ENCODE measurements around the gene MASP2. TPM values are rescaled to one million over a fixed set of nuclear protein-coding genes. Genes with fewer than 3 reads are reported as not detected.
"Not testable (repeated sequence)": the region's sequence is repeated elsewhere in the genome, so short reads cannot be mapped to it uniquely, and the experiment has no call there.

Gene MASP2
- total RNA-seq, 1 donor from 2014 or later = not detected

- no peak for DNase-seq (ENCODE audit: low spot score)
Measured at GRCh38 chr1:11058595-11059154, 11.6 kb upstream of the MASP2 start.

GRCh38 chr1:11058026-11058425, 11.0 kb upstream of the MASP2 start:
- no peak for DNase-seq (ENCODE audit: low spot score)

DNA sequence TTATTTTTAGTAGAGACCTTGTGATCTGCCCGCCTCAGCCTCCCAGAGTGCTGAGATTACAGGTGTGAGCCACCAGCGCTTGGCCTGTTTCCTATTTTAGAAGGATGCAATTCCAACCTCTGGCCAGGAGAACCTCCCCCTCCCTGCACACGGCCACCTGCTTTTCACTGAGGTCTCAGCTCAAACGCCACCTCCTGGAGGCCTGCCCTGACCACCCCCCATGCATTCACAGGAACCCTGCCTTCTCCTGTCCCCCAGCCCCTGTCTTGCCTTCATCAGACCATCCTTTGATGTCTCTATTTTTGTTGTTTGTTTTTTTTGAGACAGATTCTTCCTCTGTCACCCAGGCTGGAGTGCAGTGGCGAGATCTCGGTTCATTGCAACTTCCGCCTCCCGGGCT, 10.4 kb upstream of the MASP2 start:
- no peak for DNase-seq (ENCODE audit: low spot score)

DNA sequence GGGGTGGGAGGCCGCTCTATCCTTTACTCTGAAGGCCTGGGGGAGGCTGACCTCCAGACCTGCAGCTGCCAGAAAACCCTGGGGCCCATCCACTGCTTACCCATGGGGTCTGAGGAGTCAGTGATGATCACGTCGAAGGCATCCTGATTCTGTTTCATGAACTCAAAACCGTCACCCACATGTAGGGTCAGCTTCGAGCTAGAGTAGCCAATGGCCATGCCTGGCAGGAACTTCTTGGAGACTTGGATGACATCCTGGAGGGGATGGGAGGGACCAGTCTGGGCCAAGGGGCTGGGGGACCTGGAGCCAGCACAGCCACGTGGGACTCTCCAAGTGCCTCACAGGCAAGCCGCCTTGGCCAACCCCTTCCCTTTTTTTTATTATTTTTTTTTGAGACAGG, 9.5 kb upstream of the MASP2 start:
- DNase-seq (ENCODE audit: low spot score) = no peak

DNA sequence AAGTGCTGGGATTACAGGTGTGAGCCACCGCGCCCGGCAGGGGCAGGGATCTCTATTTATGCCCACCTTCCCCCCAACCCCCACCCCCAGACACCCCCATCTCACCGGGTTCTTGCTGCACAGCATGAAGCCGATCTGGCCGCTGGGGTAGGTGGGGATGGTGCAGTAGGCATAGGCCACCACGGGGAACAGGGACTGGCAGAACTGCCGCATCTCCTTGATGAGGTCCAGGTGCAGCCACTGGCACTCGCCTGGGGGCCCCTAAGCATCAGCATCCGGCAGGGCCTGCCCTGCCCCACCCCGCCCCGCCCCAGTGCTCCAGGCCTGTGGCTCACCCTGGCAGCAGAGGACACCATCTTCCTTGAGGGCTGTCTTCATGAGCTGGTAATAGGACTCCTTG, 8.6 kb upstream of the MASP2 start:
- no peak for DNase-seq (ENCODE audit: low spot score)

- DNase-seq (ENCODE audit: low spot score) = no peak
Measured at GRCh38 chr1:11054666-11055065, 7.6 kb upstream of the MASP2 start.

DNA sequence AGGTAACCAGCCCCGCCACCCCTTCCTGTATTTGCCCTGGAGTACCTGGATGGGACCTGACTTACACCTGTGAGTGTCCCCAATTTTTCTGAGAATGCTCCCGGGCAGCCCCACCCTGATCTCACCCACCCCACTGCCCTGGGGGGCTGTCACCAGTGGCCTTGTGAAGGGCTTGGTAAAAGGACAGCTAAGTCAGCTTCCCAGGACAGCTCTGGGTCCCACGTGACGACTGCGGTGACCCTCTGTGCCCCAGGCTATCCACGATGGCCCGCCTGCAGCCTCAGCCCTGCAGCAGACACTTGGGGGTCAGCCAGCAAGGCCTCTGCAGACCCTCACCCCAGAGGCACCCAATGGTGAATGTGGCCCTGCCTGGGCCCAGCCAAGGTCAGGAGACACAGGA, 7.1 kb upstream of the MASP2 start:
- DNase-seq (ENCODE audit: low spot score) = no peak

DNA sequence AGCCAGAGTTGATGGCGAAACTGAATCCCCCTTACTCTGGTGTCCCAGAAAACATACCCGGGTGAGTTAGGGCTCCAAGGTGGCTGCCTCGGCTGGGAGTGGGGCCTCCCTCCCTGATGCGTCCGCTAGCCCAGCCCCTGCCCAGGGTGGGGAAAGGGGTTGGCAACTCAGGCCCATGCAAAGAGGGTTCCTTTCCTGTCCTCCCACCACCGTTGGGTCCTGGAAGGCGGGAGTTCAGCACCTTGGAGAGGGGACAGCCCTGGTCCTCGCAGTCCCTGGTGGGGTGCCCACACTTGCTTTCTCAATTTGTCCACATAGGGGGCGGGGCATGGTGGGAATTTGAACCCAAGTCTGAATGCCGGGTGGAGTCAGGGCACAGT, 6.7 kb upstream of the MASP2 start:
- DNase-seq (ENCODE audit: low spot score) = no peak

- DNase-seq (ENCODE audit: low spot score) = no peak
Measured at GRCh38 chr1:11052839-11053757, 6.1 kb upstream of the MASP2 start.

- no peak for DNase-seq (ENCODE audit: low spot score)
Measured at GRCh38 chr1:11051781-11052511, 4.9 kb upstream of the MASP2 start.

GRCh38 chr1:11051121-11051520, 4.1 kb upstream of the MASP2 start:
- not testable (repeated sequence) for DNase-seq (ENCODE audit: low spot score)

DNA sequence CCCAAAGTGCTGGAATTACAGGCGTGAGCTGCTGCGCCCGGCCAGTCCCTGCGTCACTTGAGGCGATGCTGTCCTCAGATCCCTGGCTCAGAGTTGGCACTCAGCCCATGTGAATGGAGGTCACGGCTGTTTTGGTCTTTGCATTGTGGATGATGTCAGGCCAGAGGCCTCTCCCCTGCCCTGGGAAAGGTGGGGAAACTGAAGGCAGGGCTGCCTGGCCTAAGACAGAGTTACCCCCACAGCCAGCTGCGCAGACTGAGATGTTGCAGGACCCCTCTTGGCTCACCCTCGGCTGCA, 821 bp downstream of the MASP2 start:
- DNase-seq (ENCODE audit: low spot score) = peak; percentile 88

DNA sequence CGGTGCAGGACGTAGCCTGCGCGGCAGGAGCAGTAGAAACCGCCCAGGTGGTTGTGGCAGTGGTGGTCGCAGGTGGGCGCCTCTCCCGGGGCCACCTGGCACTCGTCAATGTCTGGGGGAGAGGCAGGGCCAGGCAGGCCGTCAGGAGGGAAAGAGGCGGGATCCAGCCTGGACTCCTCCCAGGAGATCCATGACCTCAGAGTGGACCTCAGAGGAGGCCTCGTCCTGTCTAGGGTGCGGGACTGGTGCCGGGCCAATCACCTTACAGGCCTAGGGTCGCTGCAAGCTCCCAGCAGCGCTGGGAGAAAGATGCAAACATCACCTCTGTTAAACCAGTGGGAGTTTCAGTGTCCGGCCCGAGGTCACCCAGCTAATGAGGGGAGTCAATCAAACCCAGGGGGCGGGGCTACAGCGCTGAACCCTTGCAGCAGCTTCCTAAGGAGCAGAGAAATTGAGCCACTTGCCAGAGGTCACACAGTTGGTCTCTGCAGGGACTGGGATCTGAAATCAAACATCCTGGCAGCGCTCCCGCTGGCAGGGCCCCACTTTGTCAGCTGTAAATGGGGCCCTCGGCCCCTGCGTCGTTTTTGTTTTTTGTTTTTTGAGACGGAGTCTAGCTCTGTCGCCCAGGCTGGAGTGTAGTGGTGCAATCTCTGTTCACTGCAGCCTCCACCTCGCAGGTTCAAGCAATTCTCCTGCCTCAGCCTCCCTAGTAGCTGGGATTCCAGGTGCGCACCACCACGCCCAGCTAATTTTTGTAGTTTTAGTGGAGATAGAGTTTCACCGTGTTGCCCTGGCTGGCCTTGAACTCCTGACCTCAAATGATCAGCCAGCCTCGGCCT, 1.4 kb downstream of the MASP2 start:
- DNase-seq (ENCODE audit: low spot score) = peak; percentile 55

DNA sequence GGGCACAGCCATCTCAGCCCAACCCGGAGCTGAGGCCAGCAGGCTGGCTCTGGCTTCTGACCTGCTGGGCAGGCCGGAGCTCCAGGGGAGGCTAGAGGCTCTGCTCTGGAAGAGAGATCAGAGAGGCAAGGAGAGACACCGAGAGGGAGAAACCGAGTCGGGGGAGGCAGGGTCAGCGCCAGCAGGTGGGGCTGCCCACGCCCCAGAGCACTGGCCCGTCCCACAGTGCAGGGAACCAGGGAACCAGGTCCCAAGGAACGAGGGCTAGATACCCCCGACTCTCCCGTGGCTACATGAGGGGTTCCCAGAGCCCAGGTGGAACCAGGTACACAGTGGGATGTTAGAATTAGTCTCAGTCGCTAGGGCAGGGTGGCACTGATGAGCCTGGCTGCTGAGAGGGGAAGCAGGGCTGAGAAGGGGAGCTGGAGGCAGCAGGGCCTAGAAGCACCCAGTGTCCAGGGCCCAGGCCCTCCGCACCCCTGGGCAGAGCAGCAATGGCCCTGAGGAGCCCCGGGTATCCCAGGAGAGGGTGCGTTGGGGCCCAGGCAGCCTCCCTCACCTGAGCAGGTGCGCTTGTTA, 2.1 kb downstream of the MASP2 start:
- DNase-seq (ENCODE audit: low spot score) = peak; percentile 87

- peak; percentile 85 for DNase-seq (ENCODE audit: low spot score)
Measured at GRCh38 chr1:11044086-11044848, 2.8 kb downstream of the MASP2 start.

- peak; percentile 80 for DNase-seq (ENCODE audit: low spot score)
Measured at GRCh38 chr1:11042995-11043874, 3.8 kb downstream of the MASP2 start.

- no peak for DNase-seq (ENCODE audit: low spot score)
Measured at GRCh38 chr1:11042065-11042464, 5.0 kb downstream of the MASP2 start.

GRCh38 chr1:11041048-11041447, 6.0 kb downstream of the MASP2 start:
- no peak for DNase-seq (ENCODE audit: low spot score)

GRCh38 chr1:11040105-11040429, 7.0 kb downstream of the MASP2 start:
- peak; percentile 59 for DNase-seq (ENCODE audit: low spot score)
